GM21825 (cell line): ENCODE measurements around the gene PAFAH1B1.
"Not testable (repeated sequence)": the region's sequence is repeated elsewhere in the genome, so short reads cannot be mapped to it uniquely, and the experiment has no call there.

Experiments used
- ATAC-seq: cut with Tn5 transposase; IDR thresholded peaks from one replicate; pipeline ENCODE4 v1.9.1; 2021; ENCODE audit warnings: mild to moderate bottlenecking, moderate library complexity; ENCODE audit not compliant: unreplicated experiment

The PAFAH1B1 gene

DNA sequence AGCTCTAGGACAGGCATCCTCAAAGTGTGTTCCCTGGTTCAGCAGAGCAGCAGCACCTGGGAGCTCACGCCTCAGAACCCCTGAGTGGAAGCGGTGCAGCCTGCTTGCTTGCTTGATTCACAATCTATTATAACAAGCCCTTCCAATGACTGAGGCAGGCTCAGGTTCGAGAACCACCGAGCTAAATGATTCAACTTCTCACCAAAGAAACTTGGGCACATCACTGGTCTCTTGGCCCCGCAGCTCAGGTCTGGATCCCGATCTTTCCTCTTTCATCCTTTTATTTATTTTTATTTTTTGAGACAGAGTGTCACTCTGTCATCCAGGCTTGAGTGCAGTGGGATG is 93.6 kb downstream of the PAFAH1B1 start:
- no peak for ATAC-seq

DNA sequence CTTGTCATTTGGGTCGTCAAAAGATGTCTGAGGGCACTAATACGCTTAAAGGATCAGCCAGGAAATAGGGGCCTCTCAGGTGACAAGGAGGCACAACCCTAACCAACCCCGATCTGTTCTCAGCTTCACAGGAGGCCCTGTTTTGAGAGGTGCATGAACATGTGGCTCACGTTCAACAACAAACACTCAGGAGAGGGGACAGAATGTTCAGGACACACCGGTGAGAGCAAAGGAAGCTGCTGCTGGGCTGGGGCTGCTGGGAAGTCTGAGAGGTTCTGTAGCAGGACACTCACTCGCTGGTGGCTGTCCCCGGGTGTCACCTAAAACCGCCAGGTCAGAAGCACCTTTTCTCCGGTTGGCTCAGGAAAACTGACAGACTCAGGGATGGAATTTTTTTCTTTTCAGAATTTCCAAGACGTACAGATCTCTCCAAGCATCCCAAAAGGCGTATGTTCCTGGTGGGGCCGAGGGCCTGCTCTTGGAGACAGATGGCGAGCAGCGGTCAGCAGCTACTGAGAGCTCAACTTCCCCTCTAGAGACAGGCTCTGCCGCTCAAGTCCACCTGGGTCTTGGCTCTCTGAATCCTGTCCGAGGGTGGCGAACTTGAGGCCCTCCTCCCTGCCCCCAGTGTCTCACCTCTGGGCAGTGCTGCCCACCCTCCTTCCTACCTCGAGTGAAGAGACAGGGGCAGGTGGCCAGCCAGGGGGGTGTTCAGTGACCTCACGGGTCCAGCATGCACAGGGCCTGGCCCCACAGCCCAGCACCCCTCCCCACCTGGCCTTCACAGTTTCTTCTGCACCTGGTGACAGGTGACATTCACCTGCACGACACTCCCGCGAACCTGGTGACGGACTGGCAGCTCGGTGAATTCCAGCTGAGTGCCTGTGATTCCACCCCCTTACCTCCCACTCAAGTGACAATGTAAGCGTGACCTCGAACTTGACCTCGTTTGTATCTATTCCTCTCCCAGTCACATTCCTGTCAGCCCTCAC is 95.2 kb downstream of the PAFAH1B1 start:
- ATAC-seq: no peak

DNA sequence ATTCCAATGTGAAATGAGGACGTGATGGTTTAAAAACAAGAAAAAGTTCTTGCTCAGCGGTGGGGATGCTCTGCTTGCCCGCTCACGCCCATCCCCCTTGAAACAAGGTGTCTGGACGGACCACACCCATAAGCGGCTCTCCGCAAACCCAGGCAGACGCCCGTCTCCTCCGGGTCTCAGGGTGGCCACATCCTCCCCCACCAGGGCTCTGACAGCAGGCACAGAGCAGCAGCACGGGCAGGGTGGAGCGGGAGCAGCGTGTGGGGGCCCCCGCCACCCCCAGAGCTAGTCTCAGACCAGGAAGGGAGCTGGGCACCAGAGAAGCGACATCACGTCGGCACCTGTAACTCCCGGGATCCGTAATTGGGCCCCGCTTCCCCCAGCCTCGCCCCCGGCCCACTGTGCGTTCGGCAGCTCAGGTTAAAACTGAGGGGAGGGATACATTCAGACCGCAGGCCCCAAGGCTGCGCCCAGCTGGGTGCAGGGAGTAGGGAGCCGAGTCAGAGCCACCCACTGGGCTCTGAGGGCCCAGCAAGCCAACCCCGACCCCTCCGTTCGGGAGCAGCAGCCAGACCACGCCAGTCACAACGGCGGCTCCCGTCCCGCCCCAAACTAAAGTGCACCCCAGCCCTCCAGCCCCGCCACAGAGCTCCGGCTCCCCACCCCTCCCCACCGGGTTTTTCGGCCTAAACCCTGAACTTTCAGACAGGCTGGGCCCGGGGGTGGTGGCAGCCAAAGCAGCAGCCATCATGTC is 96.1 kb downstream of the PAFAH1B1 start:
- no peak for ATAC-seq

DNA sequence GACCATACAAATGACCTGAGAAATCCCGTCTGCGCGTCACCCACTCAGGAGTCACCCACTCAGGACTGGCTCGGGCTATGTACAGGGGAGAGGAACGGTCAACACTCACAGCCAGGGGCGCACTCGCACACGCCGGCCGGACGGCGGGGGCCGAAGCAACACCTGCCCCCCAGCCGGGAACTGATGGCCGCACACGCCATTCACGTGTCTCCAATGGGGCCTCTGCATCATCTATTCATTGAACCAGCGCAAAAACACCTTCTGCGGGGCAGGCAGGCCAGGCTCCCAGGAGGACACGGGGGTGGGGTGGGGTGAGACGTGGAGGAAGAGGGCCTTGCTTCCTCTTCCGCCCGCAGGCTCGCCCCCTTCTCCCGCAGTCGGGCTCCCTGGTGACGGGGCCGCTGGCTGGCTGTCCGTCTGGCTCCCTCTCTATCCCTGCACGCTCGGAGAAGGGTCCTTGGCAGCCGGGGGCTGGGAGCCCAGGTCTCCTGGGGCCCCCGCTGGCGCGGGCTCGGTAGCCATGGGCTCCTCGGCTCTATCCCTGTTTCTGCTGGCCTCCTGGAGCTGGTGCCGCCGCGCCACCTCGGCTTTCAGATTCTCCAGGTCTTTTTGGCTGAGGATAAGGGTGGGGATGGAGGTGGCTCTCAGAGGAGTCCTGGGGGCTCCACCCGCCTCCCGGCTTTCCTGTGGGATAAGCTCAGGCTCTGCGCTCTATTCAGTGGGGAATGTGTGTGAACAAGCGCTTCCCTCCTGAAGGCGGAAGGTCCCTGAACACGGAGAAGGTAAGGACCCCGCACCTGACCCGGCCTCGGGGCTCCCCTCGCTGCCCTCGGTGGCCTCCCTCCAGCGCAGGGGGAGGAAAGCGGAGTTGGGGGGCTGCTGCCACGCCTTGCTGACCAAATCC is 97.0 kb downstream of the PAFAH1B1 start:
- ATAC-seq: no peak

DNA sequence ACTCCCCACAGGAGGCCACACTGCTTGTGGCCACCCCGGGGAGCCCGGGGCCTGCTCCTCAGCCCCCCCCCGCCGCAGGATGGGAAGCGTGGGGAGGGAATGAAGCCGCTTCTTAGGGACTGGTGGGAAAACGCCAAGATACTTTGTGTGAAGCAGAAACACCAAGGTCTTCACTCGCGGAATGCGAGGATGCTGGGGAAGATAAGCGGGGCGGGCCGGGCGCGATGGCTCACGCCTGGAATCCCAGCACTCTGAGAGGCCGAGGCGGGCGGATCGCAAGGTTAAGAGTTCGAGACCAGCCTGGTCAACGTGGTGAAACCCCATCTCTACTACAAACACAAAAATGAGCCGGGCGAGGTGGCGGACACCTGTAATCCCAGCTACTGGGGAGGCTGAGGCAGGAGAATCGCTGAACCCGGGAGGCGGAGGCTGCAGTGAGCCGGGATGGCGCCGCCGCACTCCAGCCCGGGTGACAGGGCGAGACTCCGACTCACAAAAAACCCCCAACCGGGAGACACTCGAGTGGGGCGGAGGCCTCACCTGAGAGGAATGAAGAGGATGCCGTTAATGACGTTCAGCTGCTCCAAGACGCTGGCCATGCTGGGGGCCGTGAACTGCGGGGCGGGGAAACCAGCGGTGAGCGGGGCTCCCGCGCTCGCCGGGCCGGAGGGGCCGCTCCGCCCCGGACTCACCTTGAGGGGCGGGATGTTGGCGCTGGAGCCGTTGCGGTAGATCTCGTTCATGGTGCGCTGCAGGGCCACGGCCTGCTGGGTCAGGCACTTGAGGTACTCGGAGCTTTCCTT is 97.8 kb downstream of the PAFAH1B1 start:
- ATAC-seq: no peak

DNA sequence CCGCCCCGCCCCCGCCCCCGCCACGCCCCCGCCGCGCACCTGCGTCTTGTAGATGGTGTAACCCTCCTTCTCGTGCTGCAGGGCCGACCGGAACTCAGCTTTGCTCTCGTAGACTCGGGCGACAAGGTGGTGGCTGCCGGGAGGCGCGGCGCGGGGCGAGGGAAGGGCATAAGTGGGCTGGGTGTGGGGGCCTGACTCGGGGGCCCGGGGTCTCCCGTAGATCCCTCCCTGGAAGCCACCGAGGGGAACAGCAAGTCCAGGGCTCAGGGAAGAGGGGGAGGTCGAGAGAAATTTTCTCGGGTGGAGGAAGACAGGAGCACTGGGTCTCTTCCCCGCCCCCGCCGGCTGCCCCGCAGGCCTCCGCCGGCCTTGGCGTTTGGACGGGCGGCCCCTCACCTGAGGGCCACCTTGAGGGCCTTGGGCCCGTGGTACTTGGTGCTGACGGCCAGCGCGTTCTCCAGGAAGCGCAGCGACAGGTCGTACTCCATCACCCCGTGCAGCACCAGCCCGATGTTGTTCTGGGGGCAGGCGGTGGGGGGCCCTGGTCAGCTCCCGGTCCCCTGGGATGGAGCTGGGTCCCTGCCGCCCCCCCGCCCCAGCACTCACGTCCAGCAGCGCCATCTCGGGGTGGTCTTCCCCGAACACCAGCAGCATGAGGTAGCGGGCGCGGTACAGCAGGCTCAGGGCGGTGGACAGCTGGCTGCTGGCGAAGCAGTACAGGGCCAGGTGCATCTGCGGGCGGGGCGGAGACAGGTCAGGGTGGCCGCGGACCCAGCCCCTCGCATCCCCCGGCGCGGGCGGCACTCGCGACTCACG is 98.7 kb downstream of the PAFAH1B1 start:
- no peak for ATAC-seq

DNA sequence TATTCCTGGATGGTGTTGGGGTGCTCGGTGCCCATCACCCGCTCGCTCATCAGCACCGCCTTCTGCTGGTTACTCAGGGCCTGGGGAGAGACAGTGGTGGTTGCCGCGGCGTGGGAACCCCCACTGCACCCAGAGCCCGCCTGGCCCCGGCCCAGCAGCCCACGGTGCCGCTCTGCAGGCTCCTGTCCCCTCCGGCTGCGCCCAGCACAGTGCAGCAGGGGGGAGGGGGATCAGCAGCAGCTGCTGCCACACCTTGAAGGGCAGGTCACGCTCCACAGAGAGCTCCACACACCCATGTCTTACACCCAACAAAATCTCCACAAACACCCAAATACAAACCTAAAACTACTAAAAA is 99.3 kb downstream of the PAFAH1B1 start:
- no peak for ATAC-seq

DNA sequence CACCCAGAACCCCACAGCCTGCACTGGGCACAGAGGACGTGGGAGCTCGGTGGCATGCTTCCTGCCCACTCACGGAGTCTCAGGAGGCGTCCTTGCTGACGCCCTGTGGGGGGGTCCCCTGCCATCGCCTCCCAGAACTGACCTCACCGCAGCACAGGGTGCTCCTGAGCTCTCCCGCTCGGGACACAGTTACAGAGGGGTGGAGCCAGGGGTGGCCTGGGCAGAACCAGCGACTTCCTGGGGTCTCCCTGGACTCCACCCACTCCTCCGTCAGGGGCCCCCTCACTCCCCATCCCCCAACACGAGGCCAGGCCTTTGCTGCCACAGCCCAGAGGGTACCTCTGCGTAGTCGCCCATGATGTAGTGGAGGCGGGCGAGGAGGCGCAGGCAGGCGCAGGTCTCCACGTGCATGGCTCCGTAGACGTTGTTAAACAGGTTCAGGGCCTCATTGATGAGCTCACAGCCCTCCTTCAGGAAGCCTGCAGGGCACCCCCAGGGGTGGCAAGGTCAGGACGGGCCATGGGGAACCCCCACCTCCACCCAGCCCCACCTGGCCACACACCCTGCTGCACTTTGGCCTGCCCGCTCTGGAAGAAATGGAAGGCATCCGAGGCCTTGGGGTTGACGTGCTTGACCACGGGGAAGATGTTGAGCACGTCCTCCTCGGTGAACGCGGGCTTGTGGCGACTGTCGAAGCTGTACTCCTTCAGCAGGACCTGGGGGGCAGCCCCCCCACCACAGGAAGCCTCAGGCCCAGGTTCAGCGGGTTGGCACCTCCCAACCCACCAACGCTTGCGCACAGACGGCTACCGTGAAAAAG is 100.3 kb downstream of the PAFAH1B1 start:
- no peak for ATAC-seq

DNA sequence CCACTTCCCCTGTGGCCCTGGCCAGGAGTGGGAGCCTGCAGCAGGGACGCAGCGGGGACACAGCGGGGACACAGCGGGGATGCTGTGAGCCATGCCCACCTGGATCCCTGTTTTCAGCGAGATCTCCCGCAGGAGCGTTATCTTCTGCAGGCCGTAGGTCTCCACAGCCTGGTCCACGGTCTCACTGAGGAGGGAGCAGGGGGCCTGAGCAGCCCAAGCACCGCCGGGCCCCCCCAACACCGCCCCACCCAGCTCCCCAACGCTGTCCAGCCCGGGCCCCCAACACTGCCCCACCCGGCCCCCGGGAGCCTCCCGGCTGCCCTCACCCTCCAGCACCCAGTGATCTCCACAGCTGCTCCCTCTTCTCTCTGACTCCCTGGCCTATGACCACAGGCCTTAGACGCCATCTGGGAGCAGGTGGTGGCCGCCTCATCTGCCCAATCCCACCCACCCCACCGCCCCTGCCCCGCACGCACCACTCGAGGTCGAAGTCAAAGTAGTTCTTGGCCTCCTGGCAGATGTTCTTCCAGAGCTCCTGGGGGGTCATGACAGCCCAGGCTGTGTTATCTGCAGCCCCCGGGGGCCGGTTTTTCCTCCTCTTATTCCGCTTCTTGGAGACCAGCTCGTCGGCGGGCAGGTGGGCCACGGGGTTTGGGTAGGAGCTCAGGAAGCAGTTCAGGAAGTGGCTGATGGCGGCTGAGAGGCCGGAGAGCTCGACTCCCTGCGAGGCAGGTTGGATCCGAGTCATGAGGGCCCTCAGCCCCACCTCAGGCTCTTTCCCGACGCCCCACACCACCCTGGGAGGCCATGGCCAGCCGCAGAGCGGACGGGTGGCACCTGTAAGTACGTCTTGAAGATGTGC is 101.2 kb downstream of the PAFAH1B1 start:
- no peak for ATAC-seq

DNA sequence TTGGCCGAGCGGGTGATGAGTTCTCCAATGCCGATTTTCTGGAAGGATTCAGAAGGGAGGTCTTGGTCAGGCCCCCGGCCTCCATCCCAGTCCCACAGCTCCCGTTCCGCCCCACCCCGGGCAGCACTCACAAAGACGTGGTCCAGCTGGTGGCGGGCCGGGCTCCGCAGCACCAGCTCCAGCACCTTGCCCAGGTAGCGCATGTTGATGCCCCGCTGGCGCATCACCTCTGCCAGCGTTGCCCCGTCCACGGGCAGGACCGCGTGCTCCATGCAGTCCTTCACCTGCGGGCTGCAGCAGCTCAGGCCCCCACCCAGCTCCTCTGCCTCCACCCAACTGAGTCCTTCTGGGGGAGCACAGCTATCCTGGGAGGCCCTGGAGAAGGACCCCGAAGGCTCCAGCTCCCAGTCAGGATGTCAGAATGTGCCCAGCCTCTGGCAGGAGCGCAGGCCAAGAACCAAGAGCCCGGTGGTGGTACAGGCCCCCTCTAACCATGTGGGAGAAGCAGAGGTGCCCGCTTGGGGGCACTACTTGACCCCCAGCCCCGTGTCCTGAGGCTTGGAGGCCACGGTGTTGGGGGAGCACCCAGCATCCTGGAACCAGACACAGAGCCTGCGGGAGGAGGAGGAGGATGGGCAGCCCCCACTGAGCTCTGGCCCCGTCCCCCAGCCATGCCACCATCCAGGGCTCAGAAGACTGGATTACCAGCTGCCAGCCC is 101.9 kb downstream of the PAFAH1B1 start:
- ATAC-seq: no peak

DNA sequence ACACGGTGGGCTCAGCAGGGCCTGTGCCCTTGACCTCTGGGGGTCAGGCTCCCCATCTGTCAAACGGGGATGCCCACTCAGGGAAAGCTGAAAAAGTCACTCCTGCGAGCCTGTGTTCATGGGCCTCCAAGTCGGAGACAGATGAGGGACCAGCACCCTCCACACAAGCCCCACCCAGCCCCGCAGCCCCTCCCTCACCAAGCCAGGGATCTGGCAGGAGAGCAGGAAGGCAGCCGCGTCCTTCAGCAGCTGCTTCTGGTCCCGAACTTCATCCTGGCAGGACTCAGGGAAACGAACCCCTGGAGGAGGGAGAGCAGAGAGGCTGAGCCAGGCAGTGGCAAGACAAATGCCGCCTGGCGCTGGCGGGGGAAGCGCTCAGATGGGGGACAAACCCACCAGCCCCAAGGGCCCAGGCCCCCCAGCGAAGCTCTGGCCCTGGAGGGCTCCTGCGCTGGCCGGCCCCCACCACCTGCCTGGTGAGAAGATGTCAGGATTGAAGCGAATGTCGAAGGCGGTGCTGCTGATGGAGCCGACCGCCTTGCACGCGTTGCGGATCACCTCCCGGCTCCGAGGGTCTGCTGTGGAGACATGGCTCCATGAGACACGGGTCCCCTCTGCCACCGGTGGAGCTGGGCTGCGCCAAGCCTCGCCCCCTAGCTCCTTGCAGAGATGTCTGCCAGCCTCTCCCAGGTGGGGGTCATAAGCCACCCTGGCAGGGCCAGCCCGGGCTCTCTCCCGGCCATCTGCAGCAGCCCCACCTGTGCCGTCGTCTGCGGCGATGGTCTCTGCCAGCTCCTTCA is 102.7 kb downstream of the PAFAH1B1 start:
- no peak for ATAC-seq

DNA sequence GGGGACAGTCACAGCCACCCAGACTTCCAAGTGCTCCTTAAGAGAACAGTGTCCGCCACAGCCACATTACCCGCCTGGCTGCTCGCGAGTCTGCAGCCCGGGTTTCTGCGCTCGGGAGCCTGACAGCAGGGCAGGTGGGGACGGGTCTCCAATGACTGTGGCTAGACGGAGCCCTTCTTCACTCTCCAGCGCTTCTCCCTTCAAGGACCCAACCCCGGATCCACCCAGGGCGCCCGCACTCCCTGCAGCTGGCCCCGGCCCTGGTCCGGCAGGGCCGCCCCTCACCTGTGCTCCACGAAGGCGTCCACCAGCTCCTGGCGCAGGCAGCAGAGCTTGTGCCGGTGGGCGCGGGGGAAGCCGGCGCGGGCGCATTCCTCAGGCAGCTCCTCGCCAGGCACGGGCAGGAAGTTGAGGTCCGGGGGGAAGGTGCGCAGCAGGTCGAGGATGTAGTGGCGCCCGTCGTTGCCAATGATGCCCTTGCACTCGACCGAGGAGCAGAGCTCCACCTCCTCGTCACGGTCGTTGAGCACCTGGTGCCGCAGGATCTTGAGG is 104.2 kb downstream of the PAFAH1B1 start:
- no peak for ATAC-seq

DNA sequence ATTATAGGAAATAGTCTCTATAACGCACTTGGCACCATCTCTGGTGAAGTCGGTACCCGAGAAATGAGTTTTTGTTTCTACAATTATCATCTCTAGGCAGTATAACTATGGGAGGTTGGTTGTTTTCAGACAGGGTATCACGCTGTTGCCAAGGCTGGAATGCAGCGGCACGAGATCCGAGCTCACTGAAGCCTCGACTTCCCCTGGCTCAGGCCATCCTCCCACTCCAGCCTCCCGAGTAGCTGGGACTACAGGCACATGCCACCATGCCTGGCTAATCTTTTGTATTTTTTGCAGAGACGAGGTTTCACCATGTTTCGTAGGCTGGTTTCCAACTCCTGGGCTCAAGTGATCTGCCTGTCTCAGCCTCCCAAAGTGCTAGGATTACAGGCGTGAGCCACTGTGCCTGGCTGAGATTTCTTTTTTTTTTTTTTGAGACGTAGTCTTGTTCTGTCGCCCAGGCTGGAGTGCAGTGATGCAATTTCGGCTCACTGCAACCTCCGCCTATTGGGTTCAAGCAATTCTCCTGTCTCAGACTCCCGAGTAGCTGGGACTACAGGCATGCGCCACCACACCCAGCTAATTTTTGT is 105.9 kb downstream of the PAFAH1B1 start:
- ATAC-seq: not testable (repeated sequence)

DNA sequence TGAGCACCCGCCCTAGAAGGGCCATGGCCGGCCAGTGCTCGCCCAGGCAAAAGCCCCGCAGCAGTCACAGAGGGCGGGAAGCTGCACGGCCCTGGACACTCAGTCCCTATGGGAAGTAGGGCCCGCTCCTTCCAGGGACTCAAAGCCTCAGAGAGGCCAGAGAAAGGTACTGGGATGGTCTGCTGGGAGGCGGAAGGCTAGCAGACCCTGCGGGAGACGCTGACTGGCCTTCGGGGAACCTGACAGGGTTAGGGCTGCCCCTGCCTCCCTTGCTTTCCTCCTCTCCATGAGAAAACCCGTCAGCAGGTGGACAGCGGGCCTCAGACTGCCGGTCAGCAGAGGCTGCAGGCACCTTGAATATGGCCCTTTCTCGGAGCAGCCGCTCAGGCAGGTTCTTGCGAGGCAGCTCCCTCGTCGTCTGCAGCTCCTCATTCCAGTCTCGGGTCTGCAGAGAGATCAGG is 106.6 kb downstream of the PAFAH1B1 start:
- no peak for ATAC-seq

DNA sequence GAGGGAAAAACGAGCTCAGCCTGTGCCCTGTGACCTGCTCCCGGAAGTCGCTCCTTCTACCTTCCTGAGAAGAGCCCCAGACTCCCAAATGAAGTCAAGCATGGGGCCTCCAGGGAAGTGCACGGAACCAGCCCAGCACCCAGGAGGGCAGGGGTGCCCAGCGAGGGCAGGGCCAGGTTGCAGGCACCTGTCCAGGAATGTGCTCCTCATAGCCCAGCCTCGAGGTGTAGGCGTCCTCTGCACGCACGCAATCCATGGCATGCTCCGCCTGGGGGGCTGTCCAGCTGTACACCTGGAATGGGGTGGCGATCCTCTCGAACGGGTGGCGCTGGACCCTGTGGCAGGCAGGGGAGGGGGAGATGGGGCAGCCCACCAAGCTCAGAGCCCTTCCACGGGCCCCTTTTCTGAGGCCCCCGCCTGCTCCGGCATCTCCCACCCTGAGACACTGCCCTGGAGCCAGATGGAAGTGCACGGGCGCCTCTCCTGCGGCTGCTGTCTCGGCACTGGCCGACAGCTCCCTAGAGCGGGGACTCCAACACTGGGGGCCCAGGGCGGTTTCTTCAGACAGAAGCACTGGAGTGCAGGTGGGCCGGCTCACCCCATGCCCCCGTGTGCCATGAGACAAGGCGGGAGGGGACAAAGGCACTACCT is 107.2 kb downstream of the PAFAH1B1 start:
- no peak for ATAC-seq
